HG03159 (cell line): ENCODE data around the gene TUBA1A.
"Not testable (repeated sequence)": the region's sequence is repeated elsewhere in the genome, so short reads cannot be mapped to it uniquely, and the experiment has no call there.

ENCODE experiments used
- ATAC-seq: cut with Tn5 transposase; IDR thresholded peaks from one replicate; pipeline ENCODE4 v1.9.1; 2021; ENCODE audit warnings: mild to moderate bottlenecking, moderate library complexity; ENCODE audit not compliant: unreplicated experiment

TUBA1A gene

GRCh38 chr12:49160399-49160798, 28.5 kb downstream of the TUBA1A start:
- no peak for ATAC-seq

GRCh38 chr12:49154221-49154620, 34.7 kb downstream of the TUBA1A start:
- no peak for ATAC-seq

GRCh38 chr12:49147384-49147783, 41.5 kb downstream of the TUBA1A start:
- no peak for ATAC-seq

- no peak for ATAC-seq
These were observed 42.5 kb downstream of the TUBA1A start for GRCh38 chr12:49146406-49146805.

GRCh38 chr12:49144384-49144783, 44.5 kb downstream of the TUBA1A start:
- ATAC-seq = no peak

- no peak for ATAC-seq
These were observed 49.9 kb downstream of the TUBA1A start for GRCh38 chr12:49138999-49139398.

- ATAC-seq = no peak
These were observed 50.3 kb downstream of the TUBA1A start for GRCh38 chr12:49138587-49138986.

- no peak for ATAC-seq
These were observed 51.4 kb downstream of the TUBA1A start for GRCh38 chr12:49137476-49137875.

- ATAC-seq = not testable (repeated sequence)
These were observed 51.9 kb downstream of the TUBA1A start for GRCh38 chr12:49136997-49137396.
